NCI-H2107 (cell line): ENCODE measurements around the gene PIK3R5.

ENCODE experiments used
- DNase-seq: peaks from one replicate; lab custom pipeline; 2025; lab: John Stamatoyannopoulos, UW

Gene PIK3R5

GRCh38 chr17:8924595-8924994, 40.9 kb downstream of the PIK3R5 start:
- no peak for DNase-seq

GRCh38 chr17:8923762-8924161, 41.7 kb downstream of the PIK3R5 start:
- no peak for DNase-seq

DNA sequence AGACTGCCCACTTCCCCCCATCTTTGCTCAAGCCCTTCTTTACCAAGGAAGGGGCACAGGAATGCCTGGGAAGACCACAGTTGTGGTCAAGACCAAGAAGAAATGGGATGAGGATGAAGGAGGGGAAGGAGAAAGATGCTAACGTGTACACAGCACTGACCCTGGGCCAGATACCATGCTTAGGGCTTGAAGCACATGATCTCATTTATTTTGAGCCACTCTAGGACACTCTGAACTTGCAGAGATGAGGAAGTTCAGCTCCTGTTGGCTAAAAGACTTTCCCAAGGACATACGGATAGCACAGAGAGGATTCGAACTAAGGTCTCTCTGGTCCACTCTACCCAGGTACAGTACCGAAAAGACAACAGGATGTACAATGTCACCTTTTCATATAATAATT, 42.6 kb downstream of the PIK3R5 start:
- no peak for DNase-seq

- DNase-seq = no peak
Measured at GRCh38 chr17:8922451-8922850, 43.1 kb downstream of the PIK3R5 start.

GRCh38 chr17:8921147-8921546, 44.4 kb downstream of the PIK3R5 start:
- no peak for DNase-seq

- DNase-seq = no peak
Measured at GRCh38 chr17:8918807-8919465, 46.6 kb downstream of the PIK3R5 start.

- no peak for DNase-seq
Measured at GRCh38 chr17:8916466-8916865, 49.0 kb downstream of the PIK3R5 start.

DNA sequence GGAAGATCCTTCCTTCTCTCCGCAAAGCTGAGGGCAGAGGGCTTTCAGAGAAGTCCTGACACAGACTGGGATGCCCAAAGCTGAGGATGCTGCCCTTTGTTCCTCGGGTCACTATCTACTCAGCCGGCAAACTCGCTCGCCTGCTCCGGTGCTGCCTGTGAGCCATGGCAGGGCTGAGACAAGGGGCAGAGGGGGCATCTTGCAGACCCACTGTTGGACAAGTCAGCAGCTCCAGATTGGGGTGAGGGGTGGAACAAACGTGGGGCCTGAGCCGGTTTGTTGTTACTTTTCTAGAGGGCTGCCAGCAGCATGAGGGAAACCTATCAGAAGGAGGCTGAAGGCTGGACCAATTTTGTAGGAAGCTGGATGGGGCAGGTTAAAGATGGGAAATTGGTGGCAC, 51.0 kb downstream of the PIK3R5 start:
- DNase-seq = no peak

DNA sequence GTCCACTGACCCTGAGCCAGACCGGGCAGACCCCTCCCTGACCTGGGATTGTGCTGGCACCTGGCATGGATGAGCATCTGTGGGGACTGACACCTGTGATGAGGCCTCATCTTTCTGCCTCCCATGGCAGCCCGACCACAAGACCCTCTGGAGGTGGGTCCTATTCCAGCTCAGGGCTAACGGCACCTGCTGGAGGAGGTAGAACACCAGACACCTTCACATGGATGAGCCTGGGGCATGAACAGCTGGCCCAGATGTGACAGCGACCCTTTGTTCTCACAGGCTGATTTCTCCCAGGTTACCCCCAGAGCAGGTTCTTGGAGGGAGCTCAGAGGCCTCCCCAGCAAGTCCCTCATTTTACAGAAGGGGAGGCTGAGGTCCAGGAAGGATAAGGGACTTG, 51.6 kb downstream of the PIK3R5 start:
- no peak for DNase-seq

DNA sequence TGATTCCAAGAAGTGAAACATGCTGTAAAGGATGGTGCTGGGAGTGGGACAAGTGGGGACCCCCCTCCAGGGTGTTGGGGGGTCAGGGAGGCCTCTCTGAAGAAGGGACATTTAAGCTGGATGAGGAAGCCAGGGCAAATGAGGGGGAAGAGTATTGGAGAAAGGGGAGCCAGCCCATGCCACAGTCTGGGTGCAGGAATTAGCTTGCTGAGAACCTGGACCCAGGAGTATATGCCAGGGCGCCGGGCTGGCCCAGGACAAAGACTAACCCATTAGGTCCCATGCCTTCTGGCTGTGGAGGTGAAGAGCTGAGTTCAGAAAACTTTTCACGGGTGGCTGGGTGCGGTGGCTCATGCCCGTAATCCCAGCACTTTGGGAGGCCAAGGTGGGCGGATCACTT, 52.4 kb downstream of the PIK3R5 start:
- no peak for DNase-seq

- DNase-seq = no peak
Measured at GRCh38 chr17:8912084-8912981, 53.2 kb downstream of the PIK3R5 start.

- DNase-seq = no peak
Measured at GRCh38 chr17:8910969-8911604, 54.4 kb downstream of the PIK3R5 start.

- no peak for DNase-seq
Measured at GRCh38 chr17:8909586-8910270, 55.8 kb downstream of the PIK3R5 start.

DNA sequence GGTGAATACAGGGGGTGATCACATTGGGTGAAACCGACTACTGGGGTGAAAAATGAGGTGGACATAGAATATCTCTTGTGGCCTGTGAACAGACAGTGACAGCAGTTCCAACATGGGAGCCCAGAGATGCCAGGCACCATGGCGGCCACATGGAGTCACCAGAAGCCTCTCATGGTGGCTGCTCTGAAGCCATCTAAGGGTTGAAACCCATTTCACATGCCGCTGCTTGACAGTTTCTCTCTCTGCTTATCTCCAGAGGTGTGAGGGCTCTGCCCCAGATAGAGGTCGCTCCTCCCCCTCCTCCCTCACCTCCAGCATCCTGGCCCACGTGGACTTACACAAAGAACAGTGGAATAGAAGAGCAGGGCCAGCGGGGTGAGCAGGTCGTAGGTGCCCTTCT, 60.2 kb downstream of the PIK3R5 start:
- DNase-seq = no peak

GRCh38 chr17:8904686-8905085, 60.8 kb downstream of the PIK3R5 start:
- DNase-seq = no peak

DNA sequence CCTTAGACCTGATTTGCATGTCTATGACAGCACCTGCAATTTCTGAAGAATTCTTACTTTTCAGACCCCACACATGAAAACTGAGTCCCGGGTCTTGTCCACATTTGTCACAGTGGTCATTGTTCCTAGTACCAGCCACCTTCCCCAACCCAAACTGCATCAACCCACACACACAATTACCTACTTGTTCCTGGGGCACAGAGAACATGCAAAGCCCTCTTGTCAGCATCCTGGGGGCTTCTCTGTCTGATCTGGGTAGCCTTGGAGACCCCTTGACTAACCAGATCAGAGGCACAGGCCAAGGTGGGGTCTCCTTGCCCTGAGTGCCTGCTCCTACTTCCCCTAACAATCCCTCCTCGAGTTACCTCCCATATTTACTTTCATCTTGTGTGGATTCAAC, 61.3 kb downstream of the PIK3R5 start:
- no peak for DNase-seq

GRCh38 chr17:8900626-8901585, 64.6 kb downstream of the PIK3R5 start:
- no peak for DNase-seq

GRCh38 chr17:8900207-8900606, 65.3 kb downstream of the PIK3R5 start:
- DNase-seq = no peak

- no peak for DNase-seq
Measured at GRCh38 chr17:8898636-8899035, 66.9 kb downstream of the PIK3R5 start.

DNA sequence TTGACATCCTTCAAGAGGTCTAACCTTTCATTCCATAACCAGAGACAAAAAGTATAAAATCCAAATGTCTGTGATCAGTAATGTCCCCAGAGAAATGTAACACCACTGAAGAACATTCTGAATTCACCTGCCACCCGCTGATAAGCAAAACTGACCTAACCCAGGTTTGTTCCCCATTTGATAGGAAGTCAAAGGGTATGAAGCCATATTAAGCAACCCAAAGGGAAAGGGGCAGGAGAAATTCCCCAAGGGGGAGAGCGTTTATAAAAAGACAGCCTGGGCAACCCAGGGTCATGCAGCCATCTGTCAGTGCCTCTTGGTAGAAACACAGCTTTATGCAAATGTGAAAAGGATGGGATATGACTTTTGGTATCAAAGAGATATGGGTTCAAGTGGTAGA, 67.4 kb downstream of the PIK3R5 start:
- DNase-seq = no peak
